ENCODE results near the gene ZSCAN32. TPM values are rescaled to one million over a fixed set of nuclear protein-coding genes. Genes with fewer than 3 reads are reported as not detected.

ZSCAN32 gene
- total and polyA plus RNA-seq, 2 of the 8 experiments (the other 6 are each of a cell fraction or from before 2014, with no cell fraction given), result 13.4 to 22.0 TPM

DNA sequence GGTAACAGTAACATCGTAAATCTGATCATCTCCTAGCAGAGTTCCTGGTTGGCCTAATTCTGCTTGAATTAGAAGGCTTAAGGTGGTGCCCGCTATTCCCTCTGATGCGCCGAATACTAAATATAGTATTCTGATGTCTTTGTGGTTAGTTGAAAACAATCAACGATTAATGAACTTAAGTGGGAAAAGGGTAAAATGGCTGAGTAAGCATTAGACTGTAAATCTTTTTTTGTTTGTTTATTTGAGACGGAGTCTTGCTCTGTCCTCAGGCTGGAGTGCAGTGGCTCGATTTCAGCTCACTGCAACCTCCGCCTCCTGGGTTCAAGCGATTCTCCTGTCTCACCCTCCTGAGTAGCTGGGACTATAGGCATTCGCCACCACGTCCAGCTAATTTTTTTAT is 31.7 kb downstream of the ZSCAN32 start (continued):
- TF ChIP-seq CBX5 (IDR thresholded peaks at IDR 0.05; ENCODE audit: low read depth, low read length), result no peak
- no peak for TF ChIP-seq SRF (IDR thresholded peaks at IDR 0.05; ENCODE audit: low read depth, low read length)
- no peak for TF ChIP-seq CHD1 (IDR thresholded peaks at IDR 0.05; ENCODE audit: low read depth, low read length)

Measured in H1 (cell line).